Endometrial microvascular endothelial cells (primary cell): ENCODE measurements around the gene SPSB3. TPM values are rescaled to one million over a fixed set of nuclear protein-coding genes. Genes with fewer than 3 reads are reported as not detected.

Source experiments
- in situ Hi-C: cut with HindIII; loops from 2 replicates; pipeline ENCODE4 v1.10.0; 2017; ENCODE audit warnings: low sequenced_read_pairs, low pct_unique_long_range_greater_than_20kb; ENCODE audit errors: inconsistent ontology term
- total RNA-seq: library from RNA; depleted of rRNA; stranded (reverse); fragments of >200 nt; gene quantifications from one replicate; pipeline ENCODE4 v1.2.3, GENCODE V29; 2015; ENCODE audit errors: inconsistent ontology term

SPSB3 gene
- total RNA-seq, 1 donor from 2014 or later, result 35.5 TPM

DNA sequence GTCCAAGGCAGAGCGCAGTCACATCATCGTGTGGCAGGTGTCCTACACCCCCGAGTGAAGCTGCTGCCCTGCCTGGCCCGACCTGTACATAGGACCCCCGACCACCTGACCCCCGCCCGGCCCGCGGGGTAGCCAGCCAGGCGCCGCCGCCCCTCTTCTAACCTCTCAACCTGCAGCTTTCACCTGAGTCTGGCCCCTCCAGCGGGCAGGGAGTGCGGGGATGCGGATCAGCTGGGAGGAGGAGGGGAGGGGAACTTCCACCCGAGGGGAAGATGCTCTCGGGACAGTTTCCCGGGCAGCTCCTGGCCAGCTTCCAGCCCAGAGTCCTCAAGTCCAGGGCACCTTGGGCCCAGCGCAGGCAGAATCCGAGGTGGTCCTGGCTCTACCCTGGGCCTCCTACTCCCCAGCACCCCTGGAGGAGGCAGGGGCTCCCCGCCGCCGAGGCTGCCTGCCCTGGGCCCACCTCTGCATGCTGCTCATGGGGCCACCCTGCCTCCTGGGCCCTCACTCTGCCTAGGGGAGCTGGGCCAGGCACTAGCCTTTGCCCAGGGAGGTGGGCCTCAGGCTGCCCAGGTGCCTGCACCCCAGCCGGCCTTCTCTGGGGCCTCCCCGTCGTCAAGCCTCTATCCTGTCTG is 13.5 kb downstream of the SPSB3 start:
- in situ Hi-C loops, result no loop called here

DNA sequence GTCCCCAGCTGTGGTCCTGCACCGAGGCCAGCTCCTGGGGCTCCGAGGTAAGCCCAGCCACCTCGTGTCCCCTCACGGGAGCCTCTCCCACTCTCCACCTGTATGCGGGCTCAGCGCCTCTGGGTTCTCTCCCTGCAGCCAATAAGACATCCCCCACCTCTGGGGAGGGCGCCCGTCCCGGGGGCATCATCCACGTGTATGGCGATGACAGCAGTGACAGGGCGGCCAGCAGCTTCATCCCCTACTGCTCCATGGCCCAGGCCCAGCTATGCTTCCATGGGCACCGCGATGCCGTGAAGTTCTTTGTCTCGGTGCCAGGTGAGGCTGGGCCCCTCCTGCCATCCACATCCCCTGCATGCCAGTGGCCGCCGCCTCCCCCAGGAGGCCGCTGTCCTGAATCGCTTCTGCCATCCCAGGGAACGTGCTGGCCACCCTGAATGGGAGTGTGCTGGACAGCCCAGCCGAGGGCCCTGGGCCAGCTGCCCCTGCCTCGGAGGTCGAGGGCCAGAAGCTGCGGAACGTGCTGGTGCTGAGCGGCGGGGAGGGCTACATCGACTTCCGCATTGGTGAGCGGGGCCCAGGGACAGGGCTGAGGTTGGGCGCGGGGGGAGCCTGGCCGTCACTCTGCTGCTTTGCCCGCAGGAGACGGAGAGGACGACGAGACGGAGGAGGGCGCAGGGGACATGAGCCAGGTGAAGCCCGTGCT is 14.2 kb downstream of the SPSB3 start:
- in situ Hi-C loops, result no loop called here

DNA sequence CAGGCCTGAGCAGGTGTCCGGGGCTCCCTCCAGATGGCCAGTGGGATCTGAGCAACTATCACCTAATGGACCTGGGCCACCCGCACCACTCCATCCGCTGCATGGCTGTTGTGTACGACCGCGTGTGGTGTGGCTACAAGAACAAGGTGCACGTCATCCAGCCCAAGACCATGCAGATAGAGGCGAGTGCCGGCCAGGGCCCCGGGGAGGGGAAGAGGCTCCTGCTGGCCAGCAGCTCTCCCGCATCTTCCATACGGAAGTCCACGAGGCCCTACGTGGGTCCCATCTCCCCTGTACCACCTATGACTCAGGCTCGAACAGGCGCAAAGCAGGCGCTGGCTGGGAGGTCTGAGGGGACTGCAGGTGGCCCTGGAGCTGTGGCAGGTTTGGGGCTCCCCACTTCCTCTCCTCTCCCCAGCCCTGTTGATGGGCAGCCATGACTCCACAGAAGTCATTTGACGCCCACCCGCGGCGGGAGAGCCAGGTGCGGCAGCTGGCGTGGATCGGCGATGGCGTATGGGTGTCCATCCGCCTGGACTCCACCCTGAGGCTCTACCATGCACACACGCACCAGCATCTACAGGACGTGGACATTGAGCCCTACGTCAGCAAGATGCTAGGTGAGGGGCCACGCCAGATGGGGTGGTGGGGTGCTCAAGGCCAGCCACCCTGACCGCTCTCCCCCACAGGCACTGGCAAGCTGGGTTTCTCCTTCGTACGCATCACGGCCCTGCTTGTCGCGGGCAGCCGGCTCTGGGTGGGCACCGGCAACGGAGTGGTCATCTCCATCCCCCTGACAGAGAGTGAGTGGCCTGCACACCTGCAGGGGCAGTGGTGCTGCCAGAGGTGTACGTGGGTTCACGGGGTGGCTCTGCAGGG is 15.0 kb downstream of the SPSB3 start:
- in situ Hi-C loops, result no loop called here

DNA sequence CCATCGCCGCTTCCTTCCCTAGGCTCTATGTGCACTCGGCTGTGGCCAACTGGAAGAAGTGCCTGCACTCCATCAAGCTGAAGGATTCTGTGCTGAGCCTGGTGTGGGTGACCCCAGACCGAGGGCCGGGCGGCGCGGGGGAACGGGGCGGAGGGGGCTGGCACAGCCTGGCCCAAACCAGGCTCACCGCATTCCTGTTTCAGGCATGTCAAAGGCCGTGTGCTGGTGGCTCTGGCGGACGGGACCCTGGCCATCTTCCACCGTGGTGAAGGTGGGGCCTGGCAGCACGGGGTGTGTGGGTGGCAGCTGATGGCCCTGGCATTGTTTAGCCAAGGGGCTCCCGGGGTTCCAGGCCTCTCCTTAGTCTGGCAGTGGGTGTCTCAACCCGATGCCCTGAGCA is 15.7 kb downstream of the SPSB3 start:
- in situ Hi-C loops, result no loop called here

DNA sequence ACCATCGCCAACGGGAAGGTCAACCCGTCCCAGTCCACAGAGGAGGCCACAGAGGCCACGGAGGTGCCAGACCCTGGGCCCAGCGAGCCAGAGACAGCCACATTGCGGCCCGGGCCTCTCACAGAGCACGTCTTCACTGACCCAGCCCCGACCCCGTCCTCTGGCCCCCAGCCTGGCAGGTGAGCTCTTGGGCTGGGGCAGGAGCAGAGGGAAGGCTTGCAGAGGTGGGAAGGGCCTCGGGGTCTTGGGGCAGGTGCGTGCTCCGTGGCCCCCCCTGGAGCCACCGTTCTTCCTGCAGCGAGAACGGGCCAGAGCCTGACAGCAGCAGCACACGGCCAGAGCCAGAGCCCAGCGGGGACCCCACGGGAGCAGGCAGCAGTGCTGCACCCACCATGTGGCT is 16.1 kb downstream of the SPSB3 start:
- in situ Hi-C loops, result no loop called here

DNA sequence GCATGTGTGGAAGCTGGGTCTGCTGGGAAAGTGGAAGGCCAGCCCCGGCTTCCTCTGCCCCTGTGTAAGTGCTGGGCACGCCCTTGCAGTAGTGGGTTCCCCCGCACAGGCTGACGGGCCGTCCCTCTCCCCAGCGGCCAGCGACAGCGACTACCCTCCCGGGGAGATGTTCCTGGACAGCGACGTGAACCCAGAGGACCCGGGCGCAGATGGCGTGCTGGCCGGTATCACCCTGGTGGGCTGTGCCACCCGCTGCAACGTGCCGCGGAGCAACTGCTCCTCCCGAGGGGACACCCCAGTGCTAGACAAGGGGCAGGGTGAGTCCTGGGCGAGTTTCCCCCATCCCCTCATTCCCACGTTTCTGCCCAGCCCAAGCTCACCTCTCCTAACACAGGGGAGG is 16.5 kb downstream of the SPSB3 start:
- in situ Hi-C loops, result no loop called here

DNA sequence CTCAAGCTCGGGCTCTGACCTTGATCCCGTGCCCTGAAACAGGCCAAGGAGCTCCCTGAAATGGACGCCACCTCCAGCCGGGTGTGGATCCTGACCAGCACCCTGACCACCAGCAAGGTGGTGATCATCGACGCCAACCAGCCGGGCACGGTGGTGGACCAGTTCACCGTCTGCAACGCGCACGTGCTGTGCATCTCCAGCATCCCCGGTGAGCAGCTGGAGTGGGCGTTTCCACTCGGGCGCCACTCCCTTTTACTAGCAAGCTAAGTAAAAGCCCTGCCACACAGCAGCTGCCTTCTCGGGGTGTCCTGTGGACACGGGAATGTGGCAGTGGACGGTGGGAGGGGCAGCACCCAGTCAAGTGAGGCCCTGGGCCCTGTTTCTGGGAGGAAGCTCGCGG is 17.4 kb downstream of the SPSB3 start:
- in situ Hi-C loops, result no loop called here

DNA sequence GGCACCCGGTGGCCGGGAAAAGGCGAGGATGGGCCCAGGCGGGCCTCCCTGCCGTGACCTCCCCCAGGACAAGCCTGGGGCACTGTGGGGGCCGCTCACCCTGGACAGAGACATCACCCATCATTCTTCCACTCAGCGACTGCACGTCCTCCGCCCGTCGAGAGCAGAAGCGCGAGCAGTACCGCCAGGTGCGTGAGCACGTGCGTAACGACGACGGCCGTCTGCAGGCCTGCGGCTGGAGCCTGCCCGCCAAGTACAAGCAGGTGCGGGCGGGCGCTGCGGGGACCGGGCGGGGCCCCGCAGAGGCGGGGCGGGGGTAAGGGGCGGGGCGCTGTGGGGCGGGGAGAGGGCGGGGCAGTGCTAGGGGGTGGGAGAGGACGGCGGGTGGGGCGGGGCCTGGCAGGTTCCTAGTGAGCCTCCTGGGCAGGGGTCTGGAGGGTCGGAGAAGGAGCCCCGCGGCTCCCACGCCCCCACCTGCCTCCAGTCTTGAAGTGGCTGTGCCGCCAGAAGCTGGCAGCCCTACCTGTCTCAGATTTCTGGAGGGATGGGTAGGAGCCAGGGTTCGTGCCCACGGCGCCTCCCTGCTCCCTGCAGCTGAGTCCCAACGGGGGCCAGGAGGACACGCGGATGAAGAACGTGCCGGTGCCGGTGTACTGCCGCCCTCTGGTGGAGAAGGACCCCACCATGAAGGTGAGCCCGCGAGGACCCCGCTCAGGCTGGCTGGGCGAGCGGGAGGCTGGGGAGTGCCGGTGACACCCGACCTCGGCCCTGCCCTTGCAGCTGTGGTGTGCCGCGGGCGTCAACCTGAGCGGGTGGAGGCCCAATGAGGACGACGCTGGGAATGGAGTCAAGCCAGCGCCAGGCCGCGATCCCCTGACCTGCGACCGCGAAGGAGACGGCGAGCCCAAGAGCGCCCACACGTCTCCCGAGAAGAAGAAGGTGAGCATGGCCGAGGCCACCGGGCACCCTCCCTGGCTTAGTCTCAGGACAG is 18.6 kb downstream of the SPSB3 start:
- in situ Hi-C loops, result no loop called here

DNA sequence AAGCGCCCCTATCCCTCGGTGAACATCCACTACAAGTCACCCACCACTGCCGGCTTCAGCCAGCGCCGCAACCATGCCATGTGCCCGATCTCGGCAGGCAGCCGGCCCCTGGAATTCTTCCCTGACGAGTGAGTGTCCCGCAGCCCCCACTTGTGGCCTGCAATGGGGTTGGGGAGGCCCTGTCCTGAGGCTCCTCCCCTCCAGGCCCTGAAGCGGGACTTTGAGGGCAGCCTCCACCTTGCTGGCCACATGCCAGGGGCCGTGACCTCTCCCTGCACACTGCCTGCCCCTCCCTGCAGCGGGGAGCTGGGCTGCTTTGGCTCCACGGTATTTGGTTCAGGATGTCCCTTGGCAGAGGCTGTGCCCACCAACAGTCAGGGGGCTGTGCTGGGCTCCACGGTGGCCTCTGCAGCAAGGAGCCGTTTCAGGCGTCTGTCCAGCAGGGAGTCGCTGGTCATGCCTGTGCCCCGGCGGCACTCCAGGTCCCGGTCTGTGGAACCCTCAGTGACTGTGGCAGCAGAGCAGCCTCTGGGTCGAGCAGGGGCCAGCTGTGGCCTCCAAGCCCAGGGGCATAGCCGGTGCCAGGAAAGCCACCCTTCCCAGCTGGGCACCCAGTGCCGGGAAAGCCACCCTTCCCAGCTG is 19.4 kb downstream of the SPSB3 start:
- in situ Hi-C loops, result no loop called here

DNA sequence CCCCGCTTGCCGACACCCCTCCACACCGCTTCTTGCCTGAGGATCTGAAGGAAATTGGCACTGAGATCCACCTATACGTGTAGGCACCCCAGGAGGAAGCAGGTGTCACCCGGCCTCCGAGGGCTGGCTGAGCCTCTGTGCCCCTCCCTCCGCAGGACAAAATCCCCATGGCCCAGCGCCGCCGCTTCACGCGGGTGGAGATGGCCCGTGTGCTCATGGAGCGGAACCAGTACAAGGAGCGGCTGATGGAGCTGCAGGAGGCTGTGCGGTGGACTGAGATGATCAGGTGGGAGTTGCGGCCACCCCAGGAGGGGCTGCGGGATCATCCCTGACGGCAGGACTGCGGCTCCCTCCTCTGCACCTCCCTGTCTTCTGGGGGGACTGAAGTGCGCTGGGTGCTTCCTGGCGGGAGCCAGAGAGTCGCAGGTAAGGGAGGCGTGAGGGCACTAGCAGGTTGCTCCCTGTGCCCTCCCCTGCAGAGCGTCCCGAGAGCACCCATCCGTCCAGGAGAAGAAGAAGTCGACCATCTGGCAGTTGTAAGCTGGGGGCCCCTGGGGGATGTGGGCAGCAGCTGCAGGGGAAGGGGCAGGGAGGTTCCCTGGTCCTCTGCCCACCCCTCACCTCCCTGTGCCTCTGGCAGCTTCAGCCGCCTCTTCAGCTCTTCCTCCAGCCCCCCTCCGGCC is 20.0 kb downstream of the SPSB3 start:
- in situ Hi-C loops, result no loop called here

DNA sequence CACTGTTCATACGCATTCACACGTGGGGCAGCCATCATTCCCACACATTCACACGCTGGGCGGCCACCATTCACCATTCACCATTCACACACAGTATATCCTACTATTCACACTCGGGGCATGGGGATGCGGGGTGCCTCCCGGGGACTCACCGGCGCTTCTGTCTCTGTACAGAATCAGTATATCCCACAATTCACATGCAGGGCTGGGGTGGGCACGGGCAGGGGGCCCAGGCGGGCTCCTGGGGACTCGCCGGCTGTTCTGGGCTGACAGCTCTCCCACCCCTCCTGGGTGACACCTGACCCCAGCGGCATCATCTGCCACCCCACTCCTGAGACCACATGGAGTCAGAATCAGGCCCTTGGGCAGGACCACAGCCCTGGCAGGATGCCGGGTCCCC is 20.6 kb downstream of the SPSB3 start:
- in situ Hi-C loops, result no loop called here

DNA sequence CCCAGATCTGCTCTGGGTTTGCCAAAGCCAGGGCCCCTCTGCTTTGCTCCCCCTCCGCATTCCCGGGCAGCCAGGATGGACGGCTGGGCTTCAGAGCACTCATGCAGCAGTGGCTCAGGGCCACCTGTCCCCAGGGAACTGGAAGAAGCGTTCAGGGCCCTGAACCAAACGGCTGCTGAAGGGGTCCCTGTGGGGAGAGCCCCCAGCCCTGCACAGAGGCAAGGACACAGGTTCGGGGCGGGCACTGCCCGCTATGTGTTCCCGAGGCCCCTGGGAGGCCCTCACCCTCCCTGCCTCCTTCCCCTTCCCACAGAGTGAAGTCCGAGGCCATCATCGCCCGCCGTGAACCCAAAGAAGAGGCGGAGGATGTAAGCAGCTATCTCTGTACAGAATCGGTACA is 21.5 kb downstream of the SPSB3 start:
- in situ Hi-C loops, result no loop called here

DNA sequence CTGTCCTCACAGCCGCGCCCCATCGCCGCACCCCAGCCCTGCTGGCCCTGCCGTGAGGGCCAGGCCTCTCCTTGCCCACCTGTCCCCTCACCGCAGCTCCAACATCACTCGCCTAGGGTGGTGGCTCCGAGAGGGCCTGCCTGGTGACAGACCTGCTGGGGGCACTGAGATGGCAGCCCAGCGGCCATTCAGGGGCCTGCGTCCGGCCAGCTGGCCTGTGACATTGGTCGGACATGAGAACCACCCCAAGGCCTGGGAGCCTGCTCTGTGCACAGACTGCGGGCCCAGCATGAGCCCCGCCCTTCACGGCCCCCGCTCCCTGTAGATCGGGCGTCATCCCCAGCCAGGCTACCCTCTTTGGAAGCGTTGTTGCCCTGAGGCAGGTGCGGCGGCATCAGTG is 22.9 kb downstream of the SPSB3 start:
- in situ Hi-C loops, result no loop called here

DNA sequence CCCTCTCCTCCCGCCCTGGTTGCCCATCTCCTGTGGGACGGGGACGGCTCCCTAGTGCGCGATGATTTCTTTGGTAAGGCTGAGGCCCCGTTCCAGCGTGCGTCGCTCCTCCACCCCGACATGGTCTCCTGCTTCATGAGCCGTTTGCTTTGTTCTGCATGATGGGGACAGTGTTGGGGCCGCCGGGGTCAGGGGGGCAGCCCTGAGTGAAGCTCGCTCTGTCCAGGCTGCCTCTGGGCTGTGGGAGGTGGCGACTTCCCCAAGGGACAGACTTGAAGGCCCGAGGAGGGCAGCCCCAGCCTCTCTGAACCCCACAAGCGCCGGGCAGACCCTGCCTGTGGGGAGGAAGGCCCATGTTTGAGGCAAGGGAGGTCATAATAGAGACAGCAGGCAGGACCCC is 23.4 kb downstream of the SPSB3 start:
- in situ Hi-C loops, result no loop called here

DNA sequence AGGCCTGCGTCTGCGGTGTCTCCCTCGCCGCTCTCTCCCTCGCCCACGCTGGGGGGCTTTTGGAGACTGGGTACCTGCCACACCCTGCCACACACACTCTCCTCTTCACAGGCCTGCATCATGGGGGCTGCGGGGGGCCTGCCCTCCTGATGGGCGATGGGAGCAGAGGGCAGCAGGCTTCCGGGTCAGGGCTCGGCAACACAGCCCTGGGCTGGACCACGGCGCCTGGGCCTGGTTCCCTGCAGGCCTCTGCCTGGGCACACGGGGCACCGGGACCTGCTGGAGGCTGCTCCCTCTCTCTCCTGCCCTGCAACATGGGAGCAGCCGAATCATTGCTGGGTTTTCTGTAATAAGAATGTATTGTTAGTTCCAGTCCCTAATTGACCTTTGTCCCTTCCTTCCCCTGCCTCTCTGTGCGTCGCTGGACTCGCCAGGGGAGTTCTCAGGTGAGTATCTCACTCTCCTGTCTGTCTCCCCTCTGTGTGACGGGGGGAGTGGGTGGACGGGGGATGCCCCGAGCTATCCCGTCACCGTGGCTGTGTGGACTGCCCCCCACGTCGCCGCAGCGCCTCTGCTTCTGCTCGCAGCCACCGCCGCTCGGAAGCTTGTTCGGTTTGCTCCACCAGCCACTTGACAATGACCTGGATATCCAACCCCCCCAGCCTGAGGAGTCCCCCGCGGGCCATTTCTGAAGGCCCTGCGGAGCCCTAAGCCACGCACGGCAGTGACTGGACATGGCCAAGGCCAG is 24.5 kb downstream of the SPSB3 start:
- in situ Hi-C loops, result no loop called here

DNA sequence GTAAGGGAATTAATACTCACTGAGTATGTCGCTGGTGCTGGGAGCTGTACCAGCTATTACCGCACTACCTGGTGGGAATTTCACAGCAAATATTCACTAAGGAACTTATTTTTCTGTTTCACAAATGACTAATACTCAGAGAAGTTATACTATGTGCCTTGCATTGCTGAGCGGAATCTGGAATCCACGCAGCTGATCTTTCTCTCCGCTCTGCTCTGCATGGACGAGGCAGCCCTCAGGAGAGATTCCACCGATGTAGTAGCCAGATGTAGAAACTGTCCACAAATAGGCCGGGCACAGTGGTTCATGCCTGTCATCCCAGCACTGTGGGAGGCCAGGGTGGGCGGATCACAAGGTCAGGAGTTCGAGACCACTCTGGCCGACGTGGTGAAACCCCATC is 28.2 kb downstream of the SPSB3 start:
- in situ Hi-C loops, result no loop called here

DNA sequence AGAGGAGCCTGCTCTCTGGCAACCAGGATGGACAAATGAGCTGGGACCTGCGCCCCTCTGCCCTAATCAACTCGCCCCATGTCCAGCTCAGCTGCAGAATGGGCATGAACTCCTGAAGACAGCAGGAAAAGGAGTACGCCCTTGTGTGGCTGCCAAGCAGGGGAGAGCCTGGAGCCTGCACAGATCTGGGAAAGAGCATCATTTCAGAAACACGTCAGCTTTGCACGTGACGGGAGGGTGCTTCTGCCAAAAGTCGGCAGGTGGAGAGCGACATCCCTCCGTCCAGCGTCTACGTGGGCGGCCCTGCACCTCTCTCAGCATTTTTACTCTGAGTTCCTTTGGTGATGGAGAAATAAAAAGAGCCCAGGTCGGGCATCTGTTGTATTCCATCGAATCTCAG is 29.5 kb downstream of the SPSB3 start:
- in situ Hi-C loops, result no loop called here
